C4-2B (cell line): ENCODE data around the gene CAMK1D.

ENCODE experiments used
- CTCF ChIP-seq: fragments of 450-650 bp; conservative IDR thresholded peaks from 2 replicates; pipeline ENCODE4 v1.5.1; 2017; ENCODE audit warnings: mild to moderate bottlenecking
- ZFX ChIP-seq: fragments of 450-650 bp; IDR thresholded peaks from 2 replicates; pipeline ENCODE4 v1.6.1; 2017

DNA sequence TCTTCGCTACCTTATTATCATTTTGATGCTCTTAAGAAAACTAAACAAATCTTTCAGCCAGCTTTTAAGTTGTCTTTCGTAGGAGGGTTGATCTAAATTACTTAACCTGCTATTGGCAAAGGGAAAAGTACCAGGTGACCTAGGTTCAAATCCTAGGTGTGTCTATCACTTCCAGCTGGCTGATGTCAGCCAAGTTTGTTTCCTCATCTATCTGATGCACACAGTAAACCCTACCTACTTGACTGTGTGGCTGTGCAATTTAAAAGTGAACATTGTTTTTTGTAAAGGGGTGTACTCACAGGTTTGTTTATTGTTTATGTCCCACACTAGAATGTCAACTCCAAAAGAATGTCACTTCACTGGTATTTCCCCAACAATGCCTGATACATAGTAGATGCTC, 21.9 kb upstream of the CAMK1D start:
- TF ChIP-seq CTCF, result no peak
- TF ChIP-seq ZFX, result no peak
